Vagina (tissue), 2 donors: ENCODE data around the gene ITPKB.

Experiments
- POLR2A ChIP-seq, 2 donors: fragments of 450-650 bp; IDR thresholded peaks; one replicate each; pipeline ENCODE4 v1.6.1; 2017; ENCODE audit warnings: antibody characterized with exemption in 2 of 2, mild to moderate bottlenecking in 2 of 2, moderate library complexity in 2 of 2
- POLR2AphosphoS5 ChIP-seq, 2 donors: sonication (generic); formaldehyde crosslinking; IDR thresholded peaks; one replicate each; pipeline ENCODE4 v1.9.0; 2017; ENCODE audit warnings: antibody characterized with exemption in 2 of 2, mild to moderate bottlenecking in 2 of 2, low read depth in 1 of 2; ENCODE audit not compliant: insufficient read depth in 1 of 2
- TF ChIP-seq, protein P1 (sequence below), 3 experiments: fragments of 450-650 bp in 2 of 3; fragments of 200-600 bp in 1 of 3; sonication (generic) in 1 of 3; IDR thresholded peaks; one replicate each; pipeline ENCODE4 v1.5.1; 2017 to 2019; ENCODE audit warnings: antibody characterized with exemption in 3 of 3, mild to moderate bottlenecking in 2 of 3, moderate library complexity in 2 of 3

- TF ChIP-seq, protein P1, sequence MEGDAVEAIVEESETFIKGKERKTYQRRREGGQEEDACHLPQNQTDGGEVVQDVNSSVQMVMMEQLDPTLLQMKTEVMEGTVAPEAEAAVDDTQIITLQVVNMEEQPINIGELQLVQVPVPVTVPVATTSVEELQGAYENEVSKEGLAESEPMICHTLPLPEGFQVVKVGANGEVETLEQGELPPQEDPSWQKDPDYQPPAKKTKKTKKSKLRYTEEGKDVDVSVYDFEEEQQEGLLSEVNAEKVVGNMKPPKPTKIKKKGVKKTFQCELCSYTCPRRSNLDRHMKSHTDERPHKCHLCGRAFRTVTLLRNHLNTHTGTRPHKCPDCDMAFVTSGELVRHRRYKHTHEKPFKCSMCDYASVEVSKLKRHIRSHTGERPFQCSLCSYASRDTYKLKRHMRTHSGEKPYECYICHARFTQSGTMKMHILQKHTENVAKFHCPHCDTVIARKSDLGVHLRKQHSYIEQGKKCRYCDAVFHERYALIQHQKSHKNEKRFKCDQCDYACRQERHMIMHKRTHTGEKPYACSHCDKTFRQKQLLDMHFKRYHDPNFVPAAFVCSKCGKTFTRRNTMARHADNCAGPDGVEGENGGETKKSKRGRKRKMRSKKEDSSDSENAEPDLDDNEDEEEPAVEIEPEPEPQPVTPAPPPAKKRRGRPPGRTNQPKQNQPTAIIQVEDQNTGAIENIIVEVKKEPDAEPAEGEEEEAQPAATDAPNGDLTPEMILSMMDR (IDR thresholded peaks at IDR 0.05): no peak
- TF ChIP-seq POLR2A (IDR thresholded peaks at IDR 0.05) (no peak), POLR2AphosphoS5 (IDR thresholded peaks at IDR 0.05; ENCODE audit: insufficient read depth in 1 of 2, low read depth in 1 of 2) (peak in 1 of 2 donors; percentile 79)
These were observed 24.8 kb upstream of the ITPKB start for GRCh38 chr1:226763905-226764264.
